Testis (tissue), 2 donors: ENCODE measurements around the gene CRIM1.

Source experiments
- CTCF ChIP-seq, 3 experiments: fragments of 450-650 bp in 2 of 3; fragments of 200-600 bp in 1 of 3; sonication (generic) in 1 of 3; IDR thresholded peaks; one replicate each; pipeline ENCODE4 v1.5.1; 2016 to 2019; ENCODE audit warnings: antibody characterized with exemption in 3 of 3, mild to moderate bottlenecking in 2 of 3, moderate library complexity in 1 of 3
- POLR2A ChIP-seq: fragments of 450-650 bp; IDR thresholded peaks from one replicate; pipeline ENCODE4 v1.6.1; 2017; ENCODE audit warnings: antibody characterized with exemption, mild to moderate bottlenecking, moderate library complexity

- TF ChIP-seq POLR2A: no peak
- no peak for TF ChIP-seq CTCF (IDR thresholded peaks at IDR 0.05)
Observed at GRCh38 chr2:36539631-36540030, 184.1 kb downstream of the CRIM1 start.
